ENCODE data around the gene CCDC192. TPM values are rescaled to one million over a fixed set of nuclear protein-coding genes. Genes with fewer than 3 reads are reported as not detected.
A peak's percentile ranks its signal among the peaks of the same experiment; 100 is the strongest.
"Not testable (repeated sequence)": the region's sequence is repeated elsewhere in the genome, so short reads cannot be mapped to it uniquely, and the experiment has no call there.

The CCDC192 gene
- total RNA-seq, 1 donor from 2014 or later: not detected

DNA sequence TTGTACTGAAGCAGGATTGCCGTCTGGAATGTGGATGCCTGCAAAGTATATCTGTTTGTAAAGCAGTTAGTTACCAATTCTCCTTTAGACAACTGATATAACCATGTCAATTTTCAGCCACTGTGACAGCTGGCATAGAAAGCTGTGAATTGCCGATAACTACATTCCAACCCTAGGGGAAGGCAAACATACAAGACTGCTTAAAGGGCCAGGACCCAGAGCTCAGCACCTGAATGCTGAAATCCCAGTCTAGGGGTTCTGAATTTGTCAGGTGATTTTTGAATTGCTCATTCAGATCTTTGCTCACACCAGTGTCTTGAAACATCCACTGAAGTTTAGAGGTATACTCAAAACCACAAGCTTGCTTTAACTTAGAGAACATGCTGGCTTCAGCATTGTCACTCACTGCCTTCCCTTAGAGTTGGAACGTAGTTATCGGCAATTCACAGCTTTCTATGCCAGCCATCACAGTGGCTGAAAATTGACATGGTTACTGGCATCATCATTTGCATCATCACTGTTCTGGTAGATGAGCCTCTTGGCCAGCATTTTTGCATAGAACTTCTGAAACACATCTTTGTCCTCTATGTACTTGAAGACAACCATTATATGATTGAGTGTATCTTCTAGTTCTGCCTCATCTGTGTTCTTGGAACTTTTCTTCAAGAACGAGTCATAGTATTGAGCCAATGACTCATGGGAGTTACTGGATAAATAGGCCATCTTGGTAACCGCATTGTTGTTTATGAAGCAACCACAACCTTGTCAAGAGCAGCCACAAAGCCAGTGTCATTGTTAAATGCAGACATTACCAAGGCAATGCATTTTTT, 82.1 kb downstream of the CCDC192 start:
- H3K4me3 ChIP-seq (ENCODE audit: low read depth, low read length): no peak overlapping the region
- H3K27me3 ChIP-seq (ENCODE audit: control insufficient read depth, insufficient read depth, low read length): no peaks in the 10 kb centered on the region
- TF ChIP-seq, protein P1, sequence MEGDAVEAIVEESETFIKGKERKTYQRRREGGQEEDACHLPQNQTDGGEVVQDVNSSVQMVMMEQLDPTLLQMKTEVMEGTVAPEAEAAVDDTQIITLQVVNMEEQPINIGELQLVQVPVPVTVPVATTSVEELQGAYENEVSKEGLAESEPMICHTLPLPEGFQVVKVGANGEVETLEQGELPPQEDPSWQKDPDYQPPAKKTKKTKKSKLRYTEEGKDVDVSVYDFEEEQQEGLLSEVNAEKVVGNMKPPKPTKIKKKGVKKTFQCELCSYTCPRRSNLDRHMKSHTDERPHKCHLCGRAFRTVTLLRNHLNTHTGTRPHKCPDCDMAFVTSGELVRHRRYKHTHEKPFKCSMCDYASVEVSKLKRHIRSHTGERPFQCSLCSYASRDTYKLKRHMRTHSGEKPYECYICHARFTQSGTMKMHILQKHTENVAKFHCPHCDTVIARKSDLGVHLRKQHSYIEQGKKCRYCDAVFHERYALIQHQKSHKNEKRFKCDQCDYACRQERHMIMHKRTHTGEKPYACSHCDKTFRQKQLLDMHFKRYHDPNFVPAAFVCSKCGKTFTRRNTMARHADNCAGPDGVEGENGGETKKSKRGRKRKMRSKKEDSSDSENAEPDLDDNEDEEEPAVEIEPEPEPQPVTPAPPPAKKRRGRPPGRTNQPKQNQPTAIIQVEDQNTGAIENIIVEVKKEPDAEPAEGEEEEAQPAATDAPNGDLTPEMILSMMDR (IDR thresholded peaks at IDR 0.05; ENCODE audit: insufficient read depth, low read length, poor library complexity, severe bottlenecking): no peak
- no peaks in the 10 kb centered on the region for H3K36me3 ChIP-seq (ENCODE audit: control insufficient read depth, insufficient read depth, low read length)
- peak; percentile 85 for DNase-seq (ENCODE audit: low read depth)

DNA sequence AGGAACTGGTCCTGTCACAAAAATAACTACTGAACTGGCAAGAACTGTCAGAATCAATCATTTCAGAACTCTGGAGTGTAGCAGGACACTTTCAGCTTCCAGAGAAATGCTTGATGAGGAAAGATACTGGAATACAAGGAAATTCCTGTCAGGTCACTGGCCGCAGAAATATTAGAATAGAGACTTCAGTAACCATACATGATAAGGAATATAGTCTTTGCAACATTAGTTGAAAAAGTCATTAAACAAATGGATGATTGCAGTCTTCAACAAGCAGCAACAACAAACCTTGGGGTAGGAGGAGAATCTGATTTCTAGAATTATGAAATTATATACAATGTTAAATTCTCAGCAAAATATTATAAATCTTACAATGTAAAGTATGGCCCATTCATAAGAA, 88.2 kb downstream of the CCDC192 start:
- Histone ChIP-seq H3K36me3 (ENCODE audit: control insufficient read depth, insufficient read depth, low read length) (no peaks in the 10 kb centered on the region), H3K4me3 (ENCODE audit: low read depth, low read length) (no peak overlapping the region), H3K27me3 (ENCODE audit: control insufficient read depth, insufficient read depth, low read length) (no peaks in the 10 kb centered on the region)
- TF ChIP-seq, protein P1 (IDR thresholded peaks at IDR 0.05; ENCODE audit: insufficient read depth, low read length, poor library complexity, severe bottlenecking): no peak
- DNase-seq (ENCODE audit: low read depth): no peak

DNA sequence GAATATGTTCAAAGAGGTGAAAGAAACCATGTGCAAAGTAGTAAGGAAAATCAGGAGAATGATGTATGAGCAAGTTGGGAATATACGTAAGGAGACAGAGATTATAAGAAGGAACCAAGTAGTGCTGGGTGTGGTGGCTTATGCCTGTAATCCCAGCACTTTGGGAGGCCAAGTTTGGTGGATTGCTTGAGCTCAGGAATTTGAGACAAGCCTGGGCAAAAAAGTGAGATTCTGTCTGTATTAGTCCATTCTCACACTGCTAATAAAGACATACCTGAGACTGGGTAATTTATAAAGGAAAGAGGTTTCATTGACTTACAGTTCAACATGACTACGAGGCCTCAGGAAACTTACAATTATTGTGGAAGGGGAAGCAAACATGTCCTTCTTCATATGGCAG, 88.7 kb downstream of the CCDC192 start:
- not testable (repeated sequence) for DNase-seq (ENCODE audit: low read depth); H3K27me3 ChIP-seq (ENCODE audit: control insufficient read depth, insufficient read depth, low read length)

DNA sequence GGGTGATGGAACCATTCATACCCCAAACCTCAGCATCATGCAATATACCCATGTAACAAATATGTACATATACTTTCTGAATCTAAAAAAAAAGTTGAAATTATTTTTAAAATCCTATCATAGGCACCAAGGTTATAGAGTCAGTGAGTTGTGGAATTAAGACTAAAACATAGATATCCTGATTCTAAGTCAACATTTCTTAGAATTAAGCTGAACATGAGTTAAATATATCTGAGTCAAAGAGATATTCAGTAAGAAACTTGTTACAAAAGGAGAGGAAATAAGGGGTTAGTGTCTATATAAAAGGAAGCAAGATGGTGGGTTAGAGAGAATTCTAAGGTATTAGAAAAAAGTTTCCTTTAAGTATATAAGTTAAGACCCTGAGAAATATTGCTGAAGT, 89.9 kb downstream of the CCDC192 start:
- DNase-seq (ENCODE audit: low read depth): no peak
- H3K27me3 ChIP-seq (ENCODE audit: control insufficient read depth, insufficient read depth, low read length): no peaks in the 10 kb centered on the region
- no peaks in the 10 kb centered on the region for H3K36me3 ChIP-seq (ENCODE audit: control insufficient read depth, insufficient read depth, low read length)
- no peak overlapping the region for H3K4me3 ChIP-seq (ENCODE audit: low read depth, low read length)
- TF ChIP-seq, protein P1 (IDR thresholded peaks at IDR 0.05; ENCODE audit: insufficient read depth, low read length, poor library complexity, severe bottlenecking): no peak

More for the DNA sequence above, 88.7 kb downstream of the CCDC192 start:
- not testable (repeated sequence) for H3K36me3 ChIP-seq (ENCODE audit: control insufficient read depth, insufficient read depth, low read length); H3K4me3 ChIP-seq (ENCODE audit: low read depth, low read length)

DNA sequence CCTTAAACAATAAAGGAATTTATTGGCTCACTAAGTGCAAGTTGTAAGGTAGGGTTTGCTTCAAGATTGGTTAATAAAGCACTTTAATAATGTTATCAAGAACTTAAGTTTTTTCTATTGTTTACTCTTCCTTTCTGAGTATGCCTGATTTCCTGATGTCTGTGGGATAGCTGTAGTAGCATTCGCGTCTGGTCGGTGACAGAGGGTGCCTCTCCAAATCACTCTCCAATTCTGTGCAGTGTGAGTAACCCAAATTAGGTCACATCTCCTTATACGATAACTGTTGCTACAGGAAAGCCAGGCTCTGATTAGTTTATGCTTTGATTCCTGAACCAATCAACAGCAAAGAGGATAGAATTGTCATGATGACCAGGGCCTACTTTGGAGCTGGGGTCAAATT, 90.7 kb downstream of the CCDC192 start:
- TF ChIP-seq, protein P1 (IDR thresholded peaks at IDR 0.05; ENCODE audit: insufficient read depth, low read length, poor library complexity, severe bottlenecking): no peak
- H3K36me3 ChIP-seq (ENCODE audit: control insufficient read depth, insufficient read depth, low read length): no peaks in the 10 kb centered on the region
- DNase-seq (ENCODE audit: low read depth): no peak
- no peaks in the 10 kb centered on the region for H3K27me3 ChIP-seq (ENCODE audit: control insufficient read depth, insufficient read depth, low read length)
- no peak overlapping the region for H3K4me3 ChIP-seq (ENCODE audit: low read depth, low read length)

DNA sequence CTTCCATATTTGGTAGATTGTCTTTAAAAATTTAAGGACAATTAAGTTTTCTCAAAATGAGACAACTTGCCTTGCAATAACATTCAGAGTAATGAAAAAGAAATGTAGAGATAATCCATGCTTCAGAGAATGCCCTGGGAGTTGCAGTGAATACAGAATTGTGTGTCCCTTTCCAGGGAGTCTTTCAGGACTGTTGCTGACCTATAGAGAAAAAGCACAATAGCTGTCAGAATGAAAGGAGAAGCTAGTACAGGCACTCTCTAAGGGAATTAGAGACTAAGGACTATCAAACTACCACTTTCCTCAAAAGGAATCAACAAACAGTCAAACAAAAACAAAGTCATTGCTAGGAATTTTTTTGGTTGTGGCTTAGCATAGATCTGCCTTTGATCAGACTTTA, 93.0 kb downstream of the CCDC192 start:
- H3K27me3 ChIP-seq (ENCODE audit: control insufficient read depth, insufficient read depth, low read length): no peaks in the 10 kb centered on the region
- TF ChIP-seq, protein P1 (IDR thresholded peaks at IDR 0.05; ENCODE audit: insufficient read depth, low read length, poor library complexity, severe bottlenecking): no peak
- H3K36me3 ChIP-seq (ENCODE audit: control insufficient read depth, insufficient read depth, low read length): no peaks in the 10 kb centered on the region
- H3K4me3 ChIP-seq (ENCODE audit: low read depth, low read length): no peak overlapping the region
- no peak for DNase-seq (ENCODE audit: low read depth)

All from kidney epithelial cell (primary cell).